GF-D8 (cell line): ENCODE results near the gene TTC9C.
"Not testable (repeated sequence)": the region's sequence is repeated elsewhere in the genome, so short reads cannot be mapped to it uniquely, and the experiment has no call there.

Experiments used
- DNase-seq: peaks from one replicate; lab custom pipeline; 2025; lab: John Stamatoyannopoulos, UW

TTC9C gene

GRCh38 chr11:62752177-62752785, 24.0 kb downstream of the TTC9C start:
- no peak for DNase-seq

- DNase-seq, result no peak
Measured at GRCh38 chr11:62752994-62753735, 24.9 kb downstream of the TTC9C start.

DNA sequence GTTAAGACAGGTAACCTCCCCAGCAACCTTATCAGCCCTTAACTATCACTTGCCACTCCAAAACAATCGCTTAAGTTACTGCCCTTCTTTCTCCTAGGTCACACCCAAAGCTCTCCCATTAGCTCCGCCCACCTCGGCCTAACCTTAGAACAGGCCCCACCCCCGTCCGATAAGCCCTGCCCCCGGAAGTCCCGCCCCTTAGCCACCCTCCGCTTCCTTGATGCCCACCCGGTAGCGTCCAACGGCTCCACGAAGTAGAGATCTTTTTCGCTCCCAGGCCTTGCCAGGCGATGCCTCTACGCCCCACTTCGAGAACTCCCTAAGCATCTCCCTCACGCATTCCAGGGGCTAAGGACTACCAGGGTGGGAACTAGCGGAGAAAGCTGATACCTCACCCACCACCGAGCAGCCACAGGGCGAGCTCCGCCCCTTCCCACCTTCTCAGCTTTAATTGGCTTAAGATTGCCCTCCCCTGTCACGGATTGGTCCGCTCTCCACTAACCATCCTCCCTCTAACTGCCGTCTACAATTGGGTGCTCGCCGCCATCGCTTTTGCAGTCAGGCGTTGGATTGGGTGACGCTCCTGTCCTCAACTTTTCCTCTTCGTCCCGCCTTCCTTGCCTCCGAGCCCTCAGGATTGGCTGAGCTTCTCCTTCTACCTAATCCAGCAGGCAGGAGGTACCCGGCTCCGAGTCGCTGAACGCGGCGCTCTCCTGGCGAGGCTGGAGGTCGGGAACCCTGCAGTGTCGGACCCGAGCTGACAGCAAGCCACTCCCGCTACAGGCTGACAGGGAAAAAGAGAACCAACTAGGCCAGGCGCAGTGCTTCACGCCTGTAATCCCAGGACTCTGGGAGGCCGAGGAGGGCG, 25.7 kb downstream of the TTC9C start, which contains the start of gene ZBTB3:
Gene ZBTB3 (minus strand): TSS at position 425 of the 868 bp plus-strand sequence. CDS start 496 bp downstream, outside the sequence.
- DNase-seq, result peak; percentile 99

GRCh38 chr11:62755086-62755615, 26.9 kb downstream of the TTC9C start:
- DNase-seq, result no peak

DNA sequence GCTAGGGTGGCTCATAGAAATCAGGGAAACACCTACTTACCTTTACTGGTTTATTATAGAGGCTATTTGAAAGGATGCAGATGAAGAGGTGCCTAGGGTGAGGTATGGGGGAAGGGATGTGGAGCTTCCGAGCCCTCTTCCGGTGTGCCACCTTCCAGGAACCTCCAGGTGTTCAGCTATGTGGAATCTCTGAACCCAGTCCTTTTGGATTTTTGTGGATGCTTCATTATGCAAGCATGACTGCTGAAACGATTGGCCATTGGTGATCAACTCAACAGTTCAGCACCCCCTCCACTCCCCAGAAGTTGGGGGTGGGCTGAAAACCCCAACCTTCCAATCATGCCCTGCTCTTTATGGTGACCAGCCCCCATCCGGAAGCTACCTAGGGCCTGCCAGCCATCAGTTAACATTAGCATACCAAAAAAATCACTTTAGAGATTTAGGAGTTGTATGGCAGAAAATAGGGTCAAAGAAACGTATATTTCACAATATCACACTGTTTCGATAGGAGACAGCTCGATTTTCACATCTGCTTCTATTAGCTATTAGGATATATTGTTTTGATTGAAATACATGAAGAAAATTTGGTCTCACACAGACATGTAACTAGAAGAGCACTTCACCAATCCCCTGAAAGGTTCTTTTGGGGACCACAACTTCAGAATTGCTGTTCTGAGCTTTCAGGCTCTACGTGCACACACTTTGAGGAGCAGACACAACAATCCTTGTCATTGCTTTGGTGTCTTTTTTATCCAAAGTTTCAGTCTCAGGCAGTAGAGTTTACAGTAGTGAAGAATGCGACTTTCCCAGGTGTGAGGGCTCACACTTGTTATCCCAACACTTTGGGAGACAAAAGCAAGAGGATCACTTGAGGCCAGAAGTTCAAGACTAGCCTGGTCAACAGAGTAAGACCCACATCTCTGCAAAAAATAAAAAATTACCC, 29.8 kb downstream of the TTC9C start:
- DNase-seq, result no peak

DNA sequence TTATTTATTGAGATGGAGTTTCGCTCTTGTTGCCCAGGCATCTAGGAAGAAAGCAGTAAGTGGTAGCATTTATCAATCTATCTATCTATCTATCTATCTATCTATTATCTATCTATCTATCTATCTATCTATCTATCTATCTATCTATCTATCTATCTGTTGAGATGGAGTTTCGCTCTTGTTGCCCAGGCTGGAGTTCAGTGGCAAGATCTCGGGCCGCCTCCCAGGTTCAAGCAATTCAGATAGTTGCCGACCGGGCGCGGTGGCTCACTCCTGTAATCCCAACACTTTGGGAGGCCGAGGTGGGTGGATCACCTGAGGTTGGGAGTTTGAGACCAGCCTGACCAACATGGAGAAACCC, 32.6 kb downstream of the TTC9C start:
- not testable (repeated sequence) for DNase-seq

DNA sequence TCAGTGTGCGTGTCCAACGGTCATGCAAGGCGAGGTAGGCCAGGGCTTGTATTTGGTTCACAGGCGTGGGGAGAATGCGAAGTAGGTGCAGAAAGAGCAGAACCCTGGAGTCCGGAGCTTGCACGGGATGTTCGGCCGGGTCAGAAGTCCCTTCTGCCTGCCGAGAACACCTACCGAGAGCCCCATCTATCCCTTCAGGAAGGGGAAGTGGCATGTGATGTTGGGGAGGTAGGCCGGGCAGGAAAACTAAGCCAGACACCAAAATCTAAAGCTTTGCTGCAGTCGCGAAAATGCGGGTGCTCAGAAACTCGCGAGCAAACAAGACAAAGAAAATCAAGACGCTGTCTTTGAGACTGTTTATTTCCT, 42.5 kb downstream of the TTC9C start:
- peak; percentile 79 for DNase-seq

DNA sequence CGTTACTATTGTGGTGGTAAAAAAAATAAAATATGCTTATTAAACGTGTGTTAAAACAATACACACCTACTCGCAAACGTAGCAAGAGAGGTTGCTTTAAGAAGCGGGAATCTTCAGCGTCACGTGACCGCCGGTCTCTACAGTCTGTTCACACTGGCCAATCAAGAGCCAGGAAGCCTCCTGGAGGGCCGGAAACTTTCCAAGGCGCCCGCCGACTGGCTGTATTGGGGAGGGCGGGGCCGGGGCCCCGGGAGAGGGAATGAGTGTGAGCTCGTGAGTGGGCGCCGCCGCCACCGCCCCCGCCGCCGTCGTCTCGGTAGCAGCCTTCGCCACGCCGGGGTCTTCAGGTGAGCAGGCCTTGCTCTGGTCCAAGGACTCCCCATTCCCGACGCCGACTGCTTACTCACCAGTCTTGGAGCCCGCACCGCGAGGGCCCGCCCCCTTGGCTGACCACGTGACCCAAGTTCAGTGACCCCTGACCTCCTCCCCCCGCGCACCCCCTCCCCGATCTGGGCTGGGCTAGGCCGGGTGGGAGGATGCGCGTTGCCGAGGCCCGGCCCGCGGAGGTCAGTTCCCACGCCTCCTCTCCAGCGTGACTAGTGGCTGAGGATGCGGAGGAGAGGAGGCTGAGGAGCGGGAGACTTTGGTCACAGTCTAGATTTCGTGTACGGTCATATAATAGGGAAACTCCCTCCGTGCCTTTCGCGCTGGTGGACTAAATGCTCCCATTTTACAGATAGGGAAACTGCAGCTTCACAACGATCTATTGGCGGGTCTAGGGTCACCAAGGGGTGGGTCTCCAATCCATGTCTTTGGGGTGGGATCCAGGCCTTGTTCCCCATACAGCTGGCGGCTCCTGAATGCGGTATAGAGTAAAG, 43.1 kb downstream of the TTC9C start, which contains the start of gene TAF6L:
Gene TAF6L (plus strand): TSS at position 253 of the 878 bp plus-strand sequence. CDS start 4,388 bp downstream, outside the sequence.
- peak; percentile 91 for DNase-seq

GRCh38 chr11:62774407-62774806, 46.1 kb downstream of the TTC9C start:
- no peak for DNase-seq

DNA sequence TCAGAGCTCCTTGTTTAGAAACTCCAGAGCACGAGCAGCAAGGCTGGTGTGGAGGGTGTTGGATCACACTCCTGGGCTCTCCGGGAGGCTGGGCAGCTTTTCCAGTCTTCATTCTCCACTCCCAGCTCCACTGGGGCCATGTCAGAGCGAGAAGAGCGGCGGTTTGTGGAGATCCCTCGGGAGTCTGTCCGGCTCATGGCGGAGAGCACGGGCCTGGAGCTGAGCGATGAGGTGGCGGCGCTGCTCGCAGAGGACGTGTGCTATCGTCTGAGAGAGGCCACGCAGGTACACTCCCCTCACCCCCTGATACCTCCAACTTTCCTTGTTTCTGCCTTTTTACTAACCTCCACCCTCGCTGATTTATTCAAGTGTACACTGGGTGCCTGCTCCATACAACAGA, 47.4 kb downstream of the TTC9C start:
- DNase-seq, result no peak

DNA sequence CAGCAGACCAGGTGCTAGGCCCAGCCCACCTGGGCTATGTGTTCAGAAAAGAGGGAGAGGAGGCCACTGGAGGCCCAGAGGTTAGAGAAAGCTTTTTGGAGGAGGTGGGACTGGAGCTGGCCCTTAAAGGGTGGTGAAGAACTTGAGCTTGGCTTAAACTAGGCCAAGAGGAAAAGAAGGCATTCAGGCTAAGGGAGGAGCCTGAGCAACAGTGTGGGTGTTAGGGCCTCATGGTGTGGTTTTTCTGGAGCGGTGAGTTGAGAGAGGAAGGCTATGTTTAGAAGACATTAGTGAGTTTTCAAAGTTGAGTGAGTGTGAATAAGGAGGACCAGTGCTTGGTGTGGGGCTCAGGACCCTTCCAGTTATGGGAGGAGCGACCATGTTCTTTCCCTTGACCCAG, 49.1 kb downstream of the TTC9C start:
- no peak for DNase-seq

DNA sequence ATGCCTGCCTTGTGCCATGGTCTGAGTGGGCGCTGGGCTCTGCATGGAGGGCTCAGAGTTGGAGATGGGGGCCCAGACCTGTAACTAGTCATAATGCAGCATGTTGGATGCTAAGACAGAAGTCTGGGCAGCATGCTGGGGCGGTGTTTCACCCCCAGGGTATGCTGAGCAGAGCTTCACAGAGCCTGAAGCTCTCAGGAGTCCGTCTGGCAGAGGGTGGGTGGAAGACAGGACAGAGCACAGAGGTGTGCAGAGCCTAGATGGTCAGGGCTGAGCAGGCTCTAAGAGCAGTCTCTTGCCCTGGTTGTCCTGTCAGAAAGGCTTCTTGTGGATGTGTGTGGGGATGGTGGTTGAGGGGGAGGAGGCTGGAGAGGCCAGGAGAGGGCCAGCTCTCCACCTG, 50.2 kb downstream of the TTC9C start:
- DNase-seq, result no peak

- DNase-seq, result no peak
Measured at GRCh38 chr11:62782753-62783152, 54.5 kb downstream of the TTC9C start.

DNA sequence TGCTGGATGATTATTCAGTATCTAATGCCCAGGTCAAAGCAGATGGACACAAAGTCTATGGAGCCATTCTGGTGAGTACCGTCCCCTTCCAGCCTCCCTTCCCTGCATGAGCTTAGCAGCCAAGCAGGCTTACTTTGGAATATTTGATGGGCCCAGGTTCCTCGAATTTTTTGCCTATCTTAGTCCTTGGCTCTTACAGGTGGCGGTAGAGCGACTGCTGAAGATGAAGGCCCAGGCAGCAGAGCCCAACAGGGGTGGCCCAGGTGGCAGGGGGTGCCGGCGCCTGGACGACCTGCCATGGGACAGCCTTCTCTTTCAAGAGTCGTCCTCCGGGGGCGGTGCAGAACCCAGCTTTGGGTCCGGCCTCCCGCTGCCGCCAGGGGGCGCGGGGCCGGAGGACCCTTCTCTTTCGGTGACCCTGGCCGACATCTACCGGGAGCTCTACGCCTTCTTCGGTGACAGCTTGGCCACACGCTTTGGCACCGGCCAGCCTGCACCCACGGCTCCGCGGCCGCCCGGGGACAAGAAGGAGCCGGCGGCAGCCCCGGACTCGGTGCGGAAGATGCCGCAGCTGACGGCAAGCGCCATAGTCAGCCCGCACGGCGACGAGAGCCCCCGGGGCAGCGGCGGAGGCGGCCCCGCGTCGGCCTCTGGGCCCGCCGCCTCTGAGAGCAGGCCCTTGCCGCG, 58.2 kb downstream of the TTC9C start:
- peak; percentile 47 for DNase-seq

DNA sequence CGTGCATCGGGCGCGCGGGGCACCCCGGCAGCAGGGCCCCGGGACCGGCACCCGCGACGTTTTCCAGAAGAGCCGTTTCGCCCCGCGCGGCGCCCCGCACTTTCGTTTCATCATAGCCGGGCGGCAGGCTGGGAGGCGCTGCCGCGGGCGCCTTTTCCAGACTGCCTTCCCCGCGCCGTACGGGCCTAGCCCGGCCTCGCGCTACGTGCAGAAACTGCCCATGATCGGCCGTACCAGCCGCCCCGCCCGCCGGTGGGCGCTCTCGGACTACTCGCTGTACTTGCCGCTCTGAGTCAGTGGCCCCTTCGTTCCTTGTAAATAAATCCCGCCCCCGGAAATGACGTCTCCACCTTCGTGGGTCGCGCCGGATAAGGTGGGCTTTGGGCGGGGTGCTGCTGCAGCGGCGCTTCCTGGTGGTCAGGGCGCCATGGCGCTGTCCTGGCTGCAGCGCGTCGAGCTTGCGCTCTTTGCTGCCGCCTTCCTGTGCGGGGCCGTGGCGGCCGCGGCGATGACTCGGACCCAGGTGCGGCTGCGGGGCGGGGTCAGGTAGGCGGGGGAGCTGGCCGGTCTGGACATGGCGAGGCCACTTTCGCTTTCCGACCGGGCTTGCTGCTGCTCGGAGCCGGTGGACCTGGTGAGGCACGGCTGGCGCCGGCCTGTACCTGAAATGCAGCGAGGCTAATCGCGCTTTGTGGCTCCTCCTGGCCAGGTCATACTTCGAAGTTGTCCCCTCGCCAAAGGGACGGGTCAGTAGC, 58.9 kb downstream of the TTC9C start, which contains the start of gene TMEM179B:
Gene TMEM179B (plus strand): TSS at position 398 of the 755 bp plus-strand sequence. CDS start 30 bp downstream, at position 428.
- peak; percentile 87 for DNase-seq
